Kidney capillary endothelial cell (primary cell): ENCODE data around the gene CLEC16A.
"Not testable (repeated sequence)": the region's sequence is repeated elsewhere in the genome, so short reads cannot be mapped to it uniquely, and the experiment has no call there.

Experiments used
- DNase-seq: peaks from one replicate; pipeline ENCODE4 v3.0.0-alpha.2; 2018; ENCODE audit warnings: low spot score

The CLEC16A gene

GRCh38 chr16:10923650-10924214, 20.6 kb upstream of the CLEC16A start:
- no peak for DNase-seq

GRCh38 chr16:10925285-10925684, 19.1 kb upstream of the CLEC16A start:
- not testable (repeated sequence) for DNase-seq

- no peak for DNase-seq
Measured at GRCh38 chr16:10926094-10926493, 18.3 kb upstream of the CLEC16A start.

- no peak for DNase-seq
Measured at GRCh38 chr16:10926867-10927266, 17.5 kb upstream of the CLEC16A start.

- DNase-seq, result no peak
Measured at GRCh38 chr16:10927497-10928112, 16.8 kb upstream of the CLEC16A start.

- DNase-seq, result not testable (repeated sequence)
Measured at GRCh38 chr16:10929097-10929496, 15.3 kb upstream of the CLEC16A start.

GRCh38 chr16:10929853-10930754, 14.3 kb upstream of the CLEC16A start:
- no peak for DNase-seq

GRCh38 chr16:10930755-10931093, 13.6 kb upstream of the CLEC16A start:
- no peak for DNase-seq

GRCh38 chr16:10931134-10931533, 13.2 kb upstream of the CLEC16A start:
- no peak for DNase-seq

GRCh38 chr16:10931977-10932632, 12.3 kb upstream of the CLEC16A start:
- DNase-seq, result no peak

- DNase-seq, result no peak
Measured at GRCh38 chr16:10932959-10933710, 11.2 kb upstream of the CLEC16A start.

GRCh38 chr16:10933865-10934264, 10.5 kb upstream of the CLEC16A start:
- no peak for DNase-seq

- DNase-seq, result no peak
Measured at GRCh38 chr16:10934325-10935107, 9.8 kb upstream of the CLEC16A start.

GRCh38 chr16:10935226-10935915, 9.0 kb upstream of the CLEC16A start:
- no peak for DNase-seq

GRCh38 chr16:10936272-10936984, 7.9 kb upstream of the CLEC16A start:
- no peak for DNase-seq

- peak; percentile 59 for DNase-seq
Measured at GRCh38 chr16:10937068-10937859, 7.1 kb upstream of the CLEC16A start.

- DNase-seq, result no peak
Measured at GRCh38 chr16:10938321-10938720, 6.0 kb upstream of the CLEC16A start.

GRCh38 chr16:10938796-10939648, 5.3 kb upstream of the CLEC16A start:
- DNase-seq, result no peak
